HG03095 (cell line): ENCODE measurements around the gene ANGPTL8.

Source experiments
- ATAC-seq: cut with Tn5 transposase; IDR thresholded peaks from one replicate; pipeline ENCODE4 v1.9.1; 2021; ENCODE audit warnings: moderate library complexity; ENCODE audit not compliant: unreplicated experiment

ANGPTL8 gene

GRCh38 chr19:11288349-11288748, 48.9 kb downstream of the ANGPTL8 start:
- ATAC-seq: no peak

GRCh38 chr19:11290256-11290655, 50.8 kb downstream of the ANGPTL8 start:
- no peak for ATAC-seq

- no peak for ATAC-seq
Observed at GRCh38 chr19:11291415-11291814, 52.0 kb downstream of the ANGPTL8 start.
